ENCODE results near the gene ARL2.

ARL2 gene

DNA sequence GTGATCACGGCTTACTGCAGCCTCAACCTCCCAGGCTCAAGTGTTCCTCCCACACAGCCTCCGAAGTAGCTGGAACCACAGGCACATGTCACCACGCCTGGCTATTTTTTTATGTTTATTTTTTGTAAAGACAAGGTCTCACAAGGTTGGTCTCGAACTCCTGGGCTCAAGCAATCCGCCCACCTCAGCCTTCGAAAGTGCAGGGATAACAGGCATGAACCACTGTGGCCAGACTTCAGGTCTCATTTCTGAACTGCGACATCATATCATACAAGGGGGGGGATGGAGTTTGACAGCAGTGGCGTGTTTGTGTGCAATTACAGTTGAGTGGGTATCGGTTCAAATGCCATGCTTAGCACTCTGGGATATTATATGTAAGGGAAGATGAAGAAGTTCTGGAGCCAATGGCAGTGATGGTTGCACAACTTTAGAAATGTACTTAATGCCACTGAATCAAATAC, 37.5 kb downstream of the ARL2 start:
- DNase-seq = no peak

DNA sequence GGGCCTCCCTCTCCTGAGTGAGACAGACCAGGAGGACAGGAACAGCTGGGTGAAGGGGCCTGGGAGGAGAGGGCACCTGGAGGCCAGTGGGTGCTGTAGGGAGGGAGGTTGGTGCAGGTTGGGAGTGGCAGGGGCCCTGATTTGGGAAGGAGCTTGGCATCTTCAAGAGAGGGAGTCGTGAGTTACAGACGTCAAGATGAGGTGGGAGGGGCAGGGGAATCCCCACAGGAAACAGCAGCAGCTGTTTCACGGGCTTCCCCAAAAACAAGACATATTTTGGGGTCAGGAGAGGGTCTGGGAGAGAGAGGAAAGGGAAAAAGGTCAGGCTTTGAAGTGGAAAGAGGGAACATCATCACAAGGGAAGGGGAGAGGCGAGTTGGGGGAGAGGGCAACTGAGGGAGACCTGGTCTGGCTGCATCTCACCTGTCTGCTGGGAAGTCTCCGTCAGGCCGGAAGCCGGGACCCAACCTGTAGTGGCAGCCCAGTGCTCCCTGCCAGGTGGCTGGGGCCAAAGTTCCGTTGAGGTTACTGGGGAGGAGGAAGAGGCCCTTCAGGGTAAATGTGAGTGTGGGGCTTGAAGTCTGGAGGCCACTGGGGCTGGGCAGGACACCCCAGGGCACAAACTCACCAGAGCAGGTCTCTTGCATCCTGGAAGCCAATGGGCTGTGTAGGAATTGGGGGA, 40.0 kb downstream of the ARL2 start:
- DNase-seq = no peak

DNA sequence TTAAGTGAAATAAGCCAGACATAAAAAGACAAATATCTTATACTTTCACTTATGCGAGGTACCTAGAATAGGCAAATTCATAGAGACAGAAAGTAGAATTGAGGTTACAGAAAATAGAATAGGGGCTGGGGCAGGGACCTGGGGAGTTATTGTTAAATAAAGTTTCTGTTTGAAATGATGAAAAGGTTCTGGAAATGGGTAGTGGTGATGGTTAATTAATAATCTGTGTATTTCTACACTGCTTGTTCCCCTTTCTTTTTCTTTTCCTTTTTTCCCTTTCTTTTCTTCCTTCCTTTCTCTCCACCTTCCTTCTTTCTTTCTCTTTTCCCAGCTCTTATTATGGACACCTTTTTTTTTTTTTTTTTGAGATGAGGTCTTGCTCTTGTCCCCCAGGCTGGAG, 41.6 kb downstream of the ARL2 start:
- DNase-seq = no peak

DNA sequence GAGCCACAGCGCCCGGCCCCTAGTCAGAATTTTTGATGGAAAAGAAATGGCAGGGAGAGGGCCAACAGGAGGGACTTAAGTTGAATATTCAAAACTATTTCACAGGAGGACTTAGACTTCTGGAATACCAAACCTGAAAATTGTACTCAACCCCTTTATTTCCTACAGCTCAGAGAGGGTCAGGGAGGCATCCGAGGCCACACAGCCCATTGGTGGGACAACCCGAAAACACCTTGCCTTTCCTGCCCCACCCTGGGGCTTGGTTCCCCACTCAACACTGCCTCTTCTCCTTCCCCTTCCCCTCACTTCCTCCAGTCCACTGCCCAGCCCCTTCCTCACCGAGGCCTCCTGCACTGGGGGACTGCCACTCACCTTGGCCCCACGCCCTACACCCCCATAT, 43.0 kb downstream of the ARL2 start:
- no peak for DNase-seq

DNA sequence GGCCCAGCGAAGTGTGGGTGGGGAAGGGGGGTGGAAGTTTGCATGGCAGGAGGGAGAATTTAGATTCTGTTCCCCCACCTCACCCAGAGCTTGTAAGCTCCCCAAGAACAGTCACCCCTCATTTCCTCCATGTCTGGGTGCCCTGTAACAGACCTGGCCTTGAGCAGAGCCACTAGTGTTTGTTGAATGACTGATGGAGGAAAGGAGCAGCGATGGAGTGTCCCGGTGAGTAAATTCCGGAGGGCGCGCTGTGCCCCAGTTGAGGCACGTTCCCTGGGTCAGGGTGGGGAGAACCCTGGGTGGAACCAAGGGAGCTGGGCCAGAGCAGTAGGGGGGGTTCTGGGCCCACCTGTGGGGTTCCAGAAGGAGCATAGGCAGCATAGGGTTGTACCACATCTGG, 43.6 kb downstream of the ARL2 start:
- DNase-seq = no peak

DNA sequence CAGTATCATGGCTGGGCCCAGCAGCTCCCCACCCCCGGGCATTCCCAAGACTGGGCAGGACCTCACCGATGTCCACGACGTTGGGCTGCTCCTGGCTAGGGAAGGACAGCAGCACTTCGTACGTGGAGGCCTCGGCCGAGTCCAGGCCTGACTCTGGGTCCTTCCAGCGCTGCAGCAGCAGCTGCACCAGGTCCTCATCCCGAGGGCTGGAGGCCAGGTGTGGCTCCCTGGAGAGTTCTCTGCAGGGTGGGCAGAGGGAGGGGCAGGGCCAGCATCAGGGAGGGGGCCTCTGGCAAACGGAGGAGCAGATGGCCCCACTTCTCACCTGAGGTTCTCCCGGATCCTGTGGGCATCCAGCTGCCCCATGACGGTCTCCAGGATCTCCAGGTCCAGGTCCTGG, 44.1 kb downstream of the ARL2 start:
- no peak for DNase-seq

DNA sequence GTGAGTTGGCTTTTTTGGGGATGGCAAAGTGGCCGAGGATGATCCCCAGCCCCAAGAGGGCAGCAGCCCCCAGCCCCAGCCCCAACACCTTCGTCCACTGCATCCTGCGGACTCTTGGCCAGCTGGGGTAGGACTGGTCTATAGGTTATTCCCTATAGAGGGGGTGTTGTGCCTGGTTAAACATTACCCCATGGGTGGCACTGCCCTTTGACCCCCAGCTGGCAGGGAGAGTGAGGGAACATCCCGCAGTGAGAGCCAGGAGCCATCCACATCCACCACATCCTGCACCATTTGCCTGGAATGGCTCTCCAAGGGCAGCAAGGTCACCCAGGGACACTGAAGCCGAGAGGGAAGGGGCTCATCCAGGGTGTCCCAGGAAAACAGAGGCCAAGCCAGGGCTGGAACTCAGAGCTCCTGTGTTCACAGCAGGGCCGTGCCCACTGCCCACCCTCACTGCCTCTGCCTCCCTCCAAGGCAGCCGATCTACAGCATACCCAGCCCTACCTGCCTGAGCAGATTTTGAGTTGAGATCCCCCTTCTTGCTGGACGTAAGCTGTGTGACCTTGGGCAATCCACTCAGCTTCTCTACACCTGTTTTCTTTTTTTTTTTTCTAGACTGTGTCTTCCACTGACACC, 44.6 kb downstream of the ARL2 start, which contains the start of gene NAALADL1:
NAALADL1 (minus strand) TSS at position 135 of the 636 bp plus-strand sequence; CDS start at position 103, 32 bp downstream.
- no peak for DNase-seq

DNA sequence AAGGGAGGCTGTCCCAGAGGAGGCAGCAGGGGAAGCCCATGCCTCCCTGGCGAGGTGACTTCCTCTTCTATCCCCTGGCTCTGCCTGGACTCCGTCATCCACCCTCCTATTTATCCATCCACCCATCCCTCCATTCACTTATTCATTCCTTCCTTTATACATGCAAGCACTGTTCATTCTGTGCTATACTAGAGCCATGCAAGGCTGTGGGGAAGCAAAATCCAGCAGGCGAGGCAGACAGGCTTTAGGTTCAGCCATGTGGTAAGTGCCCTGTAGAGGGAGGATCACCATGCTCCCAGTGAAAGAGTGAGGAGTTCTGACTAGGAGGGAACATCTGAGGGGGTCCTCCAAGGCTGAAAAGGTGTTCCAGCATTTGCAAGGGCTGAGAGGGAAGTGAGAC, 45.6 kb downstream of the ARL2 start:
- no peak for DNase-seq

DNA sequence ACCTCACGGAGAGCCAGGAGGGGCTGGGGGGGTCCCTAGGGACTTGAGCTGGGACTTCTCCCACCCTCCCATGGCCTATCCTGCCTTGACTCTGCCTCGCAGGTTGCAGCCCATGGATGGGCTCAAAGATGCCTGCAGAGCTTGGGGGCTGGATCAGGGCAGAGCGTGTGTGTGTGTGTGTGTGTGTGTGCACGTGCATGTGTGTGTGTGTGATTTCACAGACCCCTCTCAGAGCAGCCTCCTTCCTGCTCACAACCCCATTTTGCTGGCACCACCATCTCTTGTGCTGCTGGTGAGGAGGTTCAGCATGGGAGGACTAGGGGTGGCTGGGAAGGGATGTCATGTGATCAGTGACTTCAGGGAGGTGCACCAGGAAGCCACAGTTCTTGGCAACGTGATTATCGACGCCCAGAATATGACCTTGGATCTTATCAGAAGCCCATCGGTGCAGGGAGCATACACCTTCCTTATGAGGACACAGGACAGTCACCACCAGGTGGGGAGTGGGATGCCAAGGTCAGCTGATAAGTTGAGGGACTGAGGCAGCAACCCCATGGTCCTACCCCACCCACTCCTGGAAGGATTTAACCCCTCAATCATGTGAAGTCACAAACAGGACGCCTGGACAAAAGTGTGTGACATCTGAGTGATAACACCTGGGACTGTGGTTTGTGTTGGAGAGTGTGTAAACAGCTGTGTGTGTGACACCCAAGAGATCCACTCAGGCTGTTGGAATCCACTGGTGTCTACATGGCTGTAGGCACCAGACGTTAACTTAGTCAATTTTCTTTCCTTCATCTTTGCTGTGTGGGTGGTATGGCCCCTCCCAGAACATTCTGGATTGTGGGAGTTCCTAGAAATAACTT, 46.2 kb downstream of the ARL2 start:
- no peak for DNase-seq

DNA sequence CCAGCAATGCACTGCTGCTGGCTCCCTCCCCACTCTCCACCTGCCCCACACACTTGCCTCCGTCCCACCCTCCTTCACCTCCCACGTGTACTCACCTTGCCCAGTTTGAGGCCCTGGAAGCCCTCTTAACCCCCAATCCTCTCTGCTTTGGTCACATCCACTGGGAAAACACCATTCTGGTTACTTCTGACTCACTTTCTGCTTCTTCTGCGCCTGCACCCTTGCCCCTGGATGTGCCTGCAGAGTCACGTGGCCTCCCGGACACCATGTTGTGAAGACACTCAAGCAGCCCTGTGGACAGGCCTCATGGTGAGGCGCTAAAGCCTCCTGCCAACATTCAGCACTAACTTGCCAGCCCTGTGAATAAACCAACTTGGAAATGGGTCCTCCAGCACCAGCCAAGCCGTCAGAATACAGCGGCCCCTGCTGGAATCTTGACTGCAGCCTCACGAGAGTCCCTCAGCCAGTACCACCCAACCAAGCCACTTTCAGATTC, 47.0 kb downstream of the ARL2 start:
- DNase-seq = no peak

DNA sequence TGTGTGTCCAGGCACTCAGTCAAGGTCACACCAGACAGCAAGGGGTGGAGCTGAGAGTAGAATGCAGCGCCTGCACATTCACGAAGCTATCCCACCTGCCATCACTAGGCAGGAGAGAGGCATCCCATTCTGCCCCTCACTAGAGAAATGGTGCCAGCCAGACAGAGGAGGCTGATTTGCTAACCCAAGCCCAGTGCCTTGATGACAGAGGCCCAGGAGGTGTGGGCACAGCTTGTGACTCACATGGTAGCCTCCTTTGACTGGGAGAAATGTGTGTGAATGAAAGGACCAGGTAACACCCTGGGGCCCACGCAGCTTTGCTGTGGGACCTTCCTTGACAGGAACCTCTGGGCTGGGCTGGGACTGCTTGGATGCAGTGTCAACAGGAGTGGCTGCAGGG, 49.6 kb downstream of the ARL2 start:
- no peak for DNase-seq

DNA sequence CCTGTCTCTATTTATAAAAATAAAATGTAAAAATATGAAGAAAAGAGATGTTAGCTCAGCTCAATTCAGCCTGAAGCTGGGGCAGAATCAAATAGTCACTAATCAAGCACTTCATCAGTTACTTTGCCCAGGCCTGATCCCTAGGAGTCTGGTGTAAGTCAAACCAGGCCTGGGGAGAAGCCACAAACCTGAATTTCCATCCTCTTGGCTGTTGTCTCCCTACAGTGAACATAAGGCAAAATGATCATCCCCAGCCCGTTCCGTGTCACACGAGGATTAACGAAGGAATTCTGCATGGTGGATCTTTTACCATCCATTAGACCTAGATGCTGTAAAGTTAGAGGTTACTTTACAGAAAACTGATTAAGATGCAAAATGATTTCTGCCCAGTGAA, 50.9 kb downstream of the ARL2 start:
- no peak for DNase-seq

DNA sequence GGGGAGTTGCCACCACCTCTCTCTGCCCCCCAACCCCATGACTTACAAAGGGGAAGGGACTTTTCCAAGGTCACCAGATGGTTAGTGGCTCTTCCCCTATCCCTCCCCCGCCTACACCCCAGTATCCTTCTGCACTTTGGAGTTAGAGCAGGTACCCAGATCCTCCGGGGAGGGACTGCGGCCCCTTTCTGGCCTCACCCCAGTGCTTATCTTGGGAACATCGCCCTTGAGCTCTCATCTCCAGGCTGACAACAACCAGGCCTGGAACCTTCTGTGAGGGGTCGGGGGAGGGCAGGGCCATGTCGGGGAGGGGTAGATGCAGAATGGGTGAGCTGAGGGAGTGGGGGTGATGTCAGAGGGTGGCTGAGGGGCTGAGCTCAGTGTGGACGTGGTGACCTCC, 51.9 kb downstream of the ARL2 start:
- DNase-seq = no peak

DNA sequence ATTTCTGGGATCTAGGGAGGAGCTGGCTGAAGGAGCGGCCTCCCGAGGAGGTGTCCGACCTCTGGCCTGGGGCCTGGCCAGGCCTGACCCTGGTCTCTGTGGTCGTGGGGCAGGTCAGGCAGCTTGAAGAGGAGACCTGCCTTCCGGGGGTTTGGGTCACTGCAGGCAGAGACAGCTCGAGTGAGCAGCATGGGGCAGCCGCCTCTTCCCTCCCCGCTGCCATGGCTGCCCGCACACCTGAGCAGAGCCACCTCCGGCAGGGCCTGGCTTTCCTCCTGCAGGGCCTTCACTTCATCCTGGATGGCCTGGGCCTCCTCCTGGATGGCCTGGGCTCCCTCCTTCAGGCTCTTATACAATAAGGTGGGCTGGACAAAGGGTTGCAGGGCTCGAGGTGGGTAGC, 52.4 kb downstream of the ARL2 start:
- no peak for DNase-seq

DNA sequence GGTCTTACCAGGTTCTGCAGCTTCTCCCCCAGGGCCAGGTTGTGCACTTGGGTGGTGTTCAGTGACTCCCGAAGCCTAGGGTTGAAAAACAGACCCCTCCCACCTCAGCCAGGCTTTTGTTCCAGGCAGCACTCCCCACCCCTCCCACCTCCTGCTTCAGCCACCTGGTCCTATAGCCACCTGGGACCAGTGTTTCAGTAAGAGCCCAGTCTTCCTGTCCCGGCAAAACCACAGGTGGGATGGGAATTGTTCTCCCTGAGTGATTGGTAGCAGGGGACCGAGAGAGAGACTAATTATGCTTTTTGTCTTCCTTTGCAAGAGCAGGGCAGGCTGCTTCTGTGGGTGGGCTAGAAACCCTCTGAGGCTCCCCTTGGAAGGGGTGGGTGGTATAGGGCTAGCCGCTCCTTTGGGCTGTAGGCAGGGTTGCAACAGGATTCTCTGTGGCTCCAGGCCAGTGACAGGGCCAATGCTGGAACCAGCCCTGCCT, 52.9 kb downstream of the ARL2 start:
- no peak for DNase-seq

DNA sequence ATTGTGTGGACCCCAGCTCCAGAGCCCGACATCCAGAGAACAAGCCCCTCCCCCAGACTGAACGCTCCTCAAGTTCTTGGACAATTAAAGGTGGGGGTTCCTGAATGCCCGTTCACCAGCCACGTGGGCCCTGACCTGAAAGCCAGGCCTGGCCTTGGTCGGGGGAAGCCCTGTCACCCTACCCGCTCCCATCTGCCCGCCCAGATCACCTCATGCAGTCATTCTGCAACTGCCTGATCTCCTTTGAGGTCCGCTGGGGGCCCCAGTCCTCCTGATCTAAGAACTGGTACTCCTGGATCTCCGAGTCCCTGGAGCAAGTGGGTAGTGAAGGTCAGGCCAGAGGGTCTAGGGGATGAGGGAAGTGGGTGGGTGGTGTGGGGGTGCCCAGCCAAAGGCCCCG, 53.5 kb downstream of the ARL2 start:
- no peak for DNase-seq

DNA sequence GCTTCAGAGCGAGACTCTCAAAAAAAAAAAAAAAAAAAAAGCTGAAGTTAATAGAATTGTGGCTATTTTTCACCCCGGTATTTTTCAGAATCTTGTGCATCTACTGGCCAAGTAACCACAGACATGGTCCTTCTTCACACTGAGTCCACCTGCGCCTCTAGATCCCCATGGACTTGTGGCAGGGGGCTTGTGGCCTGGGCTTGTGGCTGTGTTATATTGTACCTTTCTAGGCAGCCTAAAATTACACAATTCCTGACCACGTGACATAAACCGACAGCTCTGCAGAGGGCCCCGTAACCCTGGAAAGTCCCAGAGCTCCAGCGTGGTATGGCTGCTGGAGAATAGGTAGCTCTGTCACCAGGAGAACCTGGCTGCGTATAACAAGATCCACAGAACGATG, 55.3 kb downstream of the ARL2 start:
- no peak for DNase-seq
